DOHH2 (cell line): ENCODE data around the gene VPS45.

ENCODE experiments used
- CTCF ChIP-seq: fragments of 200-600 bp; sonication (generic); IDR thresholded peaks from one replicate; pipeline ENCODE4 v1.5.1; 2014; ENCODE audit warnings: antibody characterized with exemption, mild to moderate bottlenecking, low read depth, low read length; ENCODE audit not compliant: poor library complexity, severe bottlenecking
- EZH2phosphoT487 ChIP-seq: fragments of 200-600 bp; sonication (generic); IDR thresholded peaks from 2 replicates; pipeline ENCODE4 v1.6.1; 2017; ENCODE audit warnings: borderline replicate concordance, mild to moderate bottlenecking, antibody characterized with exemption, low read length, moderate library complexity, mixed read lengths

DNA sequence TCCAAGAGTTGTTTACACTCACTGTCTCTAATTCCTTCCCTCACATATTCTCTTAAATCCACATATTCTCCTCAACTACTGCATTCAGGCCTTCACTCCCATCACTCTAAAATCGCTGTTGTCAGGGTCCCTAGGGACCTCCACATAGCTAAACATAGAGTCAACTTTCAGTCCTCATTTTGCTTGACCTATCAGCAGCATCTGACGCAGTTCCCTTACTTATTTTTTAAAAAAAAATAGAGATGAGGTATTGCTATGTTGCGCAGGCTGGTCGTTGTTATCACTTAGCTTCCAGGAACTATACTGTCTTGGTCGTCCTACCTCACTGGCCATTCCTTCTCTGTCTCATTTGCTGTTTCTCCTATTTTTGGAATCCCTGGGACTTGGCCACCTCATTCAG is 70.5 kb downstream of the VPS45 start:
- TF ChIP-seq CTCF = no peak
- TF ChIP-seq EZH2phosphoT487 = no peak
